Progenitor cell of endocrine pancreas (in vitro differentiated cells): Measurements from ENCODE around the gene COLGALT1. TPM values are rescaled to one million over a fixed set of nuclear protein-coding genes. Genes with fewer than 3 reads are reported as not detected.

Experiments used
- DNase-seq: peaks from one replicate; pipeline ENCODE4 v3.0.0; 2021; ENCODE audit warnings: low spot score; ENCODE audit not compliant: unreplicated experiment
- H3K27ac Mint-ChIP-seq: 2 replicates; pipeline ENCODE4 v1.8.0; 2021; ENCODE audit warnings: mild to moderate bottlenecking, moderate library complexity, mixed read lengths
- H3K27me3 Mint-ChIP-seq: 2 replicates; pipeline ENCODE4 v1.8.0; 2021; ENCODE audit warnings: mixed read lengths
- H3K36me3 Mint-ChIP-seq: 2 replicates; pipeline ENCODE4 v1.8.0; 2022; ENCODE audit warnings: mixed read lengths; ENCODE audit not compliant: insufficient read depth
- H3K4me1 Mint-ChIP-seq: 2 replicates; pipeline ENCODE4 v1.8.0; 2021; ENCODE audit warnings: low read depth, mixed read lengths
- H3K4me3 Mint-ChIP-seq: 2 replicates; pipeline ENCODE4 v1.8.0; 2021; ENCODE audit warnings: low read depth, mild to moderate bottlenecking, moderate library complexity, mixed read lengths
- H3K9me3 Mint-ChIP-seq: 2 replicates; pipeline ENCODE4 v1.8.0; 2021; ENCODE audit warnings: low read depth, mixed read lengths
- total RNA-seq: library from RNA; stranded (reverse); gene quantifications from 2 replicates; pipeline ENCODE4 v1.2.1, GENCODE V29; 2021
- TF ChIP-seq, protein P1 (sequence below): fragments of 200-600 bp; sonication (generic); IDR thresholded peaks from one replicate; pipeline ENCODE4 v1.5.0; 2021; ENCODE audit warnings: antibody characterized with exemption, mild to moderate bottlenecking; ENCODE audit not compliant: unreplicated experiment

Gene COLGALT1
- total RNA-seq, 1 donor from 2014 or later = 54.3 TPM

GRCh38 chr19:17541184-17541759 is 14.2 kb upstream of the COLGALT1 start:
- TF ChIP-seq, protein P1, sequence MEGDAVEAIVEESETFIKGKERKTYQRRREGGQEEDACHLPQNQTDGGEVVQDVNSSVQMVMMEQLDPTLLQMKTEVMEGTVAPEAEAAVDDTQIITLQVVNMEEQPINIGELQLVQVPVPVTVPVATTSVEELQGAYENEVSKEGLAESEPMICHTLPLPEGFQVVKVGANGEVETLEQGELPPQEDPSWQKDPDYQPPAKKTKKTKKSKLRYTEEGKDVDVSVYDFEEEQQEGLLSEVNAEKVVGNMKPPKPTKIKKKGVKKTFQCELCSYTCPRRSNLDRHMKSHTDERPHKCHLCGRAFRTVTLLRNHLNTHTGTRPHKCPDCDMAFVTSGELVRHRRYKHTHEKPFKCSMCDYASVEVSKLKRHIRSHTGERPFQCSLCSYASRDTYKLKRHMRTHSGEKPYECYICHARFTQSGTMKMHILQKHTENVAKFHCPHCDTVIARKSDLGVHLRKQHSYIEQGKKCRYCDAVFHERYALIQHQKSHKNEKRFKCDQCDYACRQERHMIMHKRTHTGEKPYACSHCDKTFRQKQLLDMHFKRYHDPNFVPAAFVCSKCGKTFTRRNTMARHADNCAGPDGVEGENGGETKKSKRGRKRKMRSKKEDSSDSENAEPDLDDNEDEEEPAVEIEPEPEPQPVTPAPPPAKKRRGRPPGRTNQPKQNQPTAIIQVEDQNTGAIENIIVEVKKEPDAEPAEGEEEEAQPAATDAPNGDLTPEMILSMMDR = no peak
- Mint-ChIP-seq H3K4me1 (no peaks in the 10 kb centered on the region), H3K36me3 (no peaks in the 10 kb centered on the region), H3K4me3 (no peak overlapping the region), H3K9me3 (no peaks in the 10 kb centered on the region), H3K27me3 (peaks cover 56% of the 10 kb centered on the region), H3K27ac (no peak overlapping the region)
- DNase-seq = no peak

GRCh38 chr19:17542042-17542441 is 13.4 kb upstream of the COLGALT1 start:
- Mint-ChIP-seq H3K27ac (peak overlapping the region; percentile 19), H3K4me1 (no peaks in the 10 kb centered on the region), H3K9me3 (no peaks in the 10 kb centered on the region), H3K4me3 (no peak overlapping the region), H3K27me3 (peaks cover 50% of the 10 kb centered on the region), H3K36me3 (no peaks in the 10 kb centered on the region)
- no peak for DNase-seq
- TF ChIP-seq, protein P1 = no peak

DNA sequence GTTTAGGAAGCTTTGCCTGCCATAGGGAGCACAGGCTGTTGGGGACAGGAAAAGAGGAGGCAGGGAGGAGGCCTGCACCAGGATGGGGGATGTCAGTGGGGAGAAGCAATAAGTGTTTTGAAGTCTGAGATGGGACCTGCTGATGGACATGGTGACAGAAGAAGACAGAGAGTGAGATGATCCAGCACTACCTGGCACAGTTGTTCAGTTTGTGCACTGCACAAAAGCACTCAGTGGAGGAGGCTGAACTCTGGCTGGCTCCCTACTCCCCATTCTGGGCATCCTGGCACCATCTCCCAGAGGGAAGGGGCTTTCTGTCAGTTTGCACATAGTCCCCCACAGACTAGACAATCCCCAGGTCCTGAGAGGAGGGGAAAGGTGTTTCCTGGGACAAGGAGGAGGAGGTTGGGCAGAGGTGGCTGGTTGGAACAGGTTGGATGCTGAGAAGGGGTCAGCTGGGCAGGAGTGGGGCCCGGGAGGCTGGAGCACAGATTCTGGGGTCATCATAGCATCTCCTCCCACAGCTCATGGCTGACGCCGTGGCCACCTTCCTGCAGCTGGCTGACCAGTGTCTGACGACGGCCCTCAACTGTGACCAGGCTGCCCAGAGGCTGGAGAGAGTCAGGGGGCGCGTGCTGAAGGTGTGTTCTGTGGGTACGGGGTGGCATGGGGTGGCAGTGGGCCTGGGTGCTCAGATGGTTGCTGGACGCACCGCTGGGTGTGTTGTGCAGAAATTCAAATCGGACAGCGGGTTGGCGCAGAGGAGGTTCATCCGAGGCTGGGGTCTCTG is 12.5 kb upstream of the COLGALT1 start:
- TF ChIP-seq, protein P1 = no peak
- DNase-seq = no peak
- Mint-ChIP-seq H3K27ac (peak overlapping the region; percentile 38), H3K4me1 (no peaks in the 10 kb centered on the region), H3K27me3 (peaks cover 42% of the 10 kb centered on the region), H3K36me3 (no peaks in the 10 kb centered on the region), H3K9me3 (no peaks in the 10 kb centered on the region), H3K4me3 (no peak overlapping the region)

DNA sequence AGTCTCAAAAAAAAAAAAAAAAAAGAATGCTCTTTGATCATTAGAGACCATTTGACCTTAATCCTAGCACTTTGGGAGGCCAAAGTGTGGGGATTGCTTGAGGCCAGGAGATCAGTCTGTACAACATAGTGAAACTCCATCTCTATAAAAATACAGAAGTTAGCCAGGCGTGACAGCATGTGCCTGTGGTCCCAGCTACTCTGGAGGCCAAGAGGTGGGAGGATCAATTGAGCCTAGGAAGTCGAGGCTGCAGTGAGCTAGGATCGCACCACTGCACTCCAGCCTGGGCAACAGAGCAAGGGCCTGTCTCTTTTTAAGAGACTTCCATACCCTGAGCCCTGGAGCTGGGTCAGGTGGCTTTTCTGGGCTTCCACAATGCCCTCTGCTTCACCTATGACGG is 11.5 kb upstream of the COLGALT1 start:
- no peak overlapping the region for H3K27ac Mint-ChIP-seq
- TF ChIP-seq, protein P1 = no peak
- H3K9me3 Mint-ChIP-seq = no peaks in the 10 kb centered on the region
- no peaks in the 10 kb centered on the region for H3K4me1 Mint-ChIP-seq
- H3K4me3 Mint-ChIP-seq = no peak overlapping the region
- no peak for DNase-seq
- H3K36me3 Mint-ChIP-seq = no peaks in the 10 kb centered on the region
- peaks cover 34% of the 10 kb centered on the region for H3K27me3 Mint-ChIP-seq

GRCh38 chr19:17544418-17544817 is 11.0 kb upstream of the COLGALT1 start:
- Mint-ChIP-seq H3K4me1 (no peaks in the 10 kb centered on the region), H3K36me3 (no peaks in the 10 kb centered on the region), H3K4me3 (no peak overlapping the region), H3K27ac (no peak overlapping the region), H3K9me3 (no peaks in the 10 kb centered on the region), H3K27me3 (peaks cover 34% of the 10 kb centered on the region)
- TF ChIP-seq, protein P1 = no peak
- DNase-seq = no peak
